Keratinocyte (primary cell): Measurements from ENCODE around the gene SLC43A1. TPM values are rescaled to one million over a fixed set of nuclear protein-coding genes. Genes with fewer than 3 reads are reported as not detected.

ENCODE experiments used
- DNase-seq: peaks from one replicate; pipeline ENCODE4 v3.0.0-alpha.2; 2011; ENCODE audit warnings: low read depth, missing footprints, low spot score
- FAIRE-seq: peaks from 2 replicates; lab custom pipeline; 2011; peaks lifted over from hg19 to GRCh38; lab: Jason Lieb, UNC
- H2AFZ ChIP-seq: 2 replicates; pipeline ENCODE4 v1.6.0; 2012; ENCODE audit warnings: low read length, control low read depth, inconsistent platforms; ENCODE audit not compliant: control insufficient read depth
- H3K27ac ChIP-seq: 2 replicates; pipeline ENCODE4 v1.5.1; 2011; ENCODE audit warnings: low read length; ENCODE audit not compliant: control insufficient read depth, insufficient read depth
- H3K27me3 ChIP-seq: 3 replicates; pipeline ENCODE4 v1.6.0; 2011; ENCODE audit warnings: low read length; ENCODE audit not compliant: control insufficient read depth, insufficient read depth; ENCODE audit errors: extremely low read depth
- H3K36me3 ChIP-seq, 2 experiments: 2 replicates in 1 of 2; 3 replicates in 1 of 2; pipeline ENCODE4 v1.5.1; 2011; ENCODE audit warnings: low read length in 2 of 2, mild to moderate bottlenecking in 1 of 2; ENCODE audit not compliant: control insufficient read depth in 2 of 2, insufficient read depth in 2 of 2; ENCODE audit errors: extremely low read depth in 1 of 2
- H3K4me1 ChIP-seq: 3 replicates; pipeline ENCODE4 v1.5.1; 2011; ENCODE audit warnings: low read length; ENCODE audit not compliant: control insufficient read depth, insufficient read depth; ENCODE audit errors: extremely low read depth
- H3K4me2 ChIP-seq: 3 replicates; pipeline ENCODE4 v1.6.0; 2011; ENCODE audit warnings: low read depth, low read length; ENCODE audit not compliant: control insufficient read depth, insufficient read depth; ENCODE audit errors: extremely low read depth
- H3K4me3 ChIP-seq, 3 experiments: fragments of 200-600 bp in 1 of 3; sonication (generic) in 1 of 3; 2 replicates in 2 of 3; 3 replicates in 1 of 3; pipeline ENCODE4 v1.5.1; 2011 to 2016; ENCODE audit warnings: low read length in 3 of 3, mild to moderate bottlenecking in 3 of 3, control low read depth in 2 of 3, inconsistent platforms in 1 of 3, low read depth in 1 of 3, mixed read lengths in 1 of 3, mixed run types in 1 of 3, moderate library complexity in 1 of 3; ENCODE audit not compliant: control insufficient read depth in 2 of 3, insufficient read depth in 2 of 3; ENCODE audit errors: extremely low read depth in 1 of 3
- H3K79me2 ChIP-seq: 2 replicates; pipeline ENCODE4 v1.6.0; 2012; ENCODE audit warnings: low read length; ENCODE audit not compliant: control insufficient read depth, insufficient read depth
- H3K9ac ChIP-seq: 3 replicates; pipeline ENCODE4 v1.6.0; 2011; ENCODE audit warnings: low read length; ENCODE audit not compliant: control insufficient read depth, insufficient read depth; ENCODE audit errors: extremely low read depth
- H3K9me1 ChIP-seq: 3 replicates; pipeline ENCODE4 v1.6.0; 2011; ENCODE audit warnings: low read length; ENCODE audit not compliant: control insufficient read depth, insufficient read depth; ENCODE audit errors: extremely low read depth
- H3K9me3 ChIP-seq: 2 replicates; pipeline ENCODE4 v1.5.1; 2012; ENCODE audit warnings: low read depth, low read length; ENCODE audit not compliant: control insufficient read depth
- H4K20me1 ChIP-seq: 3 replicates; pipeline ENCODE4 v1.6.0; 2011; ENCODE audit warnings: low read length; ENCODE audit not compliant: control insufficient read depth, insufficient read depth; ENCODE audit errors: extremely low read depth
- CTCF ChIP-seq, 3 experiments: IDR thresholded peaks in 1 of 3; conservative IDR thresholded peaks in 1 of 3; optimal IDR thresholded peaks in 1 of 3; 2 replicates in 2 of 3; 3 replicates in 1 of 3; pipeline versions ENCODE3 to v1.5.1; 2011; ENCODE audit warnings: low read length in 3 of 3, mild to moderate bottlenecking in 3 of 3, moderate library complexity in 2 of 3, control low read depth in 1 of 3, inconsistent platforms in 1 of 3; ENCODE audit not compliant: insufficient read depth in 2 of 3; ENCODE audit errors: extremely low read depth in 1 of 3
- EZH2 ChIP-seq: IDR thresholded peaks from one replicate; pipeline ENCODE4 v1.6.1; 2012; ENCODE audit warnings: inconsistent platforms, mild to moderate bottlenecking, low read length, moderate library complexity
- dilution Hi-C: fragments of 300-500 bp; cut with MboI; formaldehyde crosslinking; loops from one replicate; pipeline ENCODE4 v1.7.0; 2020; ENCODE audit warnings: low sequenced_read_pairs; ENCODE audit not compliant: extremely low pct_ligation_motif_present
- polyA plus RNA-seq, 5 experiments: library from polyadenylated mRNA; depleted of rRNA in 3 of 5; stranded (reverse) in 3 of 5; stranded (forward) in 1 of 5; unstranded in 1 of 5; fragments of >200 nt; gene quantifications; 1 replicate in 1 of 5; 2 replicates in 3 of 5; 3 replicates in 1 of 5; pipeline versions ENCODE4 v1.2.1 to v1.2.3, GENCODE V29; 2011 to 2012; ENCODE audit warnings: missing spikeins in 2 of 5, low read depth in 1 of 5, low replicate concordance in 1 of 5

Gene SLC43A1
- polyA plus RNA-seq, 1 donor (not counting 4 experiments of a cell fraction or from before 2014, with no cell fraction given) = 0.75 TPM

DNA sequence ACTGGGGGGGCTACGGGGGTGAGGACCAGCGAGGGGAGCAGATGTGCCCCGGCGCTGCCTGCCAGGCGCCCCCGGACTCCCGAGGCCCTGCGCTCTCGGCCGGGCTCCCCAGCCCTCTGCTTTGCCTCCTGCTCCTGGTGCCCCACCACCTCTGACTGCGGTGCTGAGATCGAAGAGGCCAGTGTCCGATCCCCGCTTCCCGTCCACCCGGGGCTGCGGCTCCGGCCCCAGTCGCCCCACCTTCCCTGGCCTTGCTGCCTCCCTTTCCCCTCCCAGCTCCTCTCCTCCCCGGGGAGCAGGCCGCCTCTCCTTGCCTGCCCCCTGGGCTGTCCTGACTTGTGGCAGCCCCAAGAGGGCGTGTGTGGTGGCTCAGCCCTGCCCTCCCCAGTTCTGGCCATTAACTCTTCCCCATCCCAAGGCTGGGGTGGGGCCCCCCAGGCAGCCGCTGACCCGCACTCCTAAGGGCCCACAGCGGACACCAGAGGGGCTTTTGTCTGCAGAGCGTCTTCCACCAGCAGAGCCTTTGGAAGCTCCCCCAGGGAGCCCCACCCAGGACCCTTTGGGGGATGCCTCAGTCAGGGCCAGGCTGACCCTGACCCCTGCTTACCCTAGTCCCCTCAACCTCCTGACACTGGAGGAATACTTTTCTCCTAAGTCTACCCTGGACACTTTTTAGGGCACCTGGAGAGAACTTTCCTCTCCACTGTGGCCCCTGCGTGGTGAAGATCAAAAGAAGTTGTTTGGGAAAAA lies 38.6 kb downstream of the SLC43A1 start:
- dilution Hi-C loops = no loop called here
- Histone ChIP-seq H3K27me3 (peaks cover 29% of the 10 kb centered on the region), H3K9me3 (no peaks in the 10 kb centered on the region), H3K9me1 (no peaks in the 10 kb centered on the region), H4K20me1 (no peaks in the 10 kb centered on the region), H3K9ac (no peak overlapping the region), H2AFZ (no peak overlapping the region), H3K4me3 (peak overlapping the region in 2 of 3 experiments; percentile 7 to 18), H3K79me2 (no peaks in the 10 kb centered on the region), H3K4me1 (peaks cover 8% of the 10 kb centered on the region), H3K4me2 (peak overlapping the region; percentile 59), H3K36me3 (no peaks in the 10 kb centered on the region), H3K27ac (no peak overlapping the region)
- DNase-seq (no peak), FAIRE-seq (no peak)
- TF ChIP-seq EZH2 (no peak), CTCF (optimal IDR thresholded peaks at IDR 0.05 in 1 of 3, IDR thresholded peaks at IDR 0.05 in 1 of 3, conservative IDR thresholded peaks at IDR 0.05 in 1 of 3; ENCODE audit: extremely low read depth in 1 of 3, insufficient read depth in 2 of 3, low read length in 3 of 3) (peak; percentile 39 to 63 (median 62))

GRCh38 chr11:57476047-57476756 lies 39.3 kb downstream of the SLC43A1 start:
- Histone ChIP-seq H3K27ac (no peak overlapping the region), H3K79me2 (no peaks in the 10 kb centered on the region), H3K9me3 (no peaks in the 10 kb centered on the region), H3K9ac (no peak overlapping the region), H4K20me1 (no peaks in the 10 kb centered on the region), H3K4me3 (peak overlapping the region in 2 of 3 experiments; percentile 7 to 18), H3K36me3 (no peaks in the 10 kb centered on the region), H3K9me1 (no peaks in the 10 kb centered on the region), H3K4me1 (peaks cover 8% of the 10 kb centered on the region), H2AFZ (peak overlapping the region; percentile 43), H3K4me2 (peak overlapping the region; percentile 59), H3K27me3 (peaks cover 25% of the 10 kb centered on the region)
- no peak for FAIRE-seq
- dilution Hi-C loops = no loop called here
- no peak for DNase-seq
- peak; percentile 69 for TF ChIP-seq EZH2
- peak in 1 of 3 experiments; percentile 8 for TF ChIP-seq CTCF (optimal IDR thresholded peaks at IDR 0.05 in 1 of 3, IDR thresholded peaks at IDR 0.05 in 1 of 3, conservative IDR thresholded peaks at IDR 0.05 in 1 of 3; ENCODE audit: extremely low read depth in 1 of 3, insufficient read depth in 2 of 3, low read length in 3 of 3)
